ENCODE measurements around the gene PSMD2. TPM values are rescaled to one million over a fixed set of nuclear protein-coding genes. Genes with fewer than 3 reads are reported as not detected.

PSMD2 gene
- polyA plus RNA-seq, 3 donors, result 138 to 186 (median 167) TPM

GRCh38 chr3:184306341-184306972 lies 7.4 kb downstream of the PSMD2 start:
- intact Hi-C loops (cut with micrococcal nuclease), result no loop called here
- Mint-ChIP-seq H3K27ac (peak overlapping the region in 3 of 7 donors; percentile 2 to 62 (median 26)), H3K4me3 (no peak overlapping the region), H3K4me1 (no peaks in the 10 kb centered on the region), H3K36me3 (peaks cover 74 to 82% of the 10 kb centered on the region in 2 donors), H3K27me3 (ENCODE audit: low read depth in 3 of 3) (no peaks in the 10 kb centered on the region), H3K9me3 (no peaks in the 10 kb centered on the region)
- Histone ChIP-seq H3K27ac (ENCODE audit: low read depth in 1 of 2, low read length in 2 of 2) (no peak overlapping the region), H3K9ac (ENCODE audit: insufficient read depth, low read length, poor library complexity, severe bottlenecking) (no peak overlapping the region), H3K27me3 (ENCODE audit: control insufficient read depth in 2 of 2, insufficient read depth in 2 of 2, low read length in 2 of 2) (no peaks in the 10 kb centered on the region), H4K20me1 (ENCODE audit: insufficient read depth, low read length) (peaks cover 7% of the 10 kb centered on the region), H3K36me3 (replicated peaks in 1 of 2; ENCODE audit: control insufficient read depth in 1 of 2, insufficient read depth in 2 of 2, low read length in 2 of 2) (peaks cover 74 to 78% of the 10 kb centered on the region in 2 donors), H3K4me3 (replicated peaks in 1 of 3; ENCODE audit: low read depth in 2 of 3, low read length in 3 of 3) (no peak overlapping the region), H3K79me2 (ENCODE audit: insufficient read depth, low read length) (peaks cover 6% of the 10 kb centered on the region), H3K4me2 (replicated peaks; ENCODE audit: extremely low read depth, low read length, poor library complexity, severe bottlenecking) (no peak overlapping the region), H2AFZ (ENCODE audit: insufficient read depth, low read depth, low read length, poor library complexity, severe bottlenecking) (no peak overlapping the region), H3K4me1 (ENCODE audit: control insufficient read depth in 1 of 2, insufficient read depth in 2 of 2, low read length in 2 of 2) (no peaks in the 10 kb centered on the region), H3K9me3 (replicated peaks in 1 of 2; ENCODE audit: control insufficient read depth in 1 of 2, insufficient read depth in 1 of 2, low read length in 2 of 2) (no peaks in the 10 kb centered on the region)
- DNase-seq, result no peak
- WGBS (ENCODE audit: insufficient coverage), result 100% methylated on average over 3 of the region's 4 CpGs
- no peak for TF ChIP-seq CTCF (IDR thresholded peaks at IDR 0.05)

- Histone ChIP-seq H2AFZ (ENCODE audit: insufficient read depth, low read depth, low read length, poor library complexity, severe bottlenecking) (no peak overlapping the region), H3K4me2 (replicated peaks; ENCODE audit: extremely low read depth, low read length, poor library complexity, severe bottlenecking) (no peak overlapping the region), H3K36me3 (replicated peaks in 1 of 2; ENCODE audit: control insufficient read depth in 1 of 2, insufficient read depth in 2 of 2, low read length in 2 of 2) (peaks cover 59 to 63% of the 10 kb centered on the region in 2 donors), H3K4me1 (ENCODE audit: control insufficient read depth in 1 of 2, insufficient read depth in 2 of 2, low read length in 2 of 2) (no peaks in the 10 kb centered on the region), H3K9ac (ENCODE audit: insufficient read depth, low read length, poor library complexity, severe bottlenecking) (no peak overlapping the region), H3K27me3 (ENCODE audit: control insufficient read depth in 2 of 2, insufficient read depth in 2 of 2, low read length in 2 of 2) (no peaks in the 10 kb centered on the region), H3K4me3 (replicated peaks in 1 of 3; ENCODE audit: low read depth in 2 of 3, low read length in 3 of 3) (no peak overlapping the region), H4K20me1 (ENCODE audit: insufficient read depth, low read length) (peaks cover 7% of the 10 kb centered on the region), H3K79me2 (ENCODE audit: insufficient read depth, low read length) (peaks cover under 1% of the 10 kb centered on the region), H3K27ac (ENCODE audit: low read depth in 1 of 2, low read length in 2 of 2) (no peak overlapping the region), H3K9me3 (replicated peaks in 1 of 2; ENCODE audit: control insufficient read depth in 1 of 2, insufficient read depth in 1 of 2, low read length in 2 of 2) (no peaks in the 10 kb centered on the region)
- WGBS (ENCODE audit: insufficient coverage), result 100% methylated on average over 8 of the region's 9 CpGs
- DNase-seq, result no peak
- no peaks in the 10 kb centered on the region for H3K27me3 Mint-ChIP-seq (ENCODE audit: low read depth in 3 of 3)
- H3K36me3 Mint-ChIP-seq, result peaks cover 60 to 68% of the 10 kb centered on the region in 2 donors
- intact Hi-C loops (cut with micrococcal nuclease), result no loop called here
- no peaks in the 10 kb centered on the region for H3K9me3 Mint-ChIP-seq
- no peak for TF ChIP-seq CTCF (IDR thresholded peaks at IDR 0.05)
- H3K4me1 Mint-ChIP-seq, result no peaks in the 10 kb centered on the region
- peak overlapping the region in 2 of 7 donors; percentile 12 to 22 for H3K27ac Mint-ChIP-seq
- no peak overlapping the region for H3K4me3 Mint-ChIP-seq
These were observed 8.9 kb downstream of the PSMD2 start for GRCh38 chr3:184307915-184308314.
